PC-9 (cell line): ENCODE results near the gene HGD.

Source experiments
- EZH2 ChIP-seq: fragments of 200-600 bp; sonication (generic); IDR thresholded peaks from 2 replicates; pipeline ENCODE4 v1.8.0; 2017; ENCODE audit warnings: antibody characterized with exemption, low read depth
- TF ChIP-seq, protein P1 (sequence below): fragments of 200-600 bp; sonication (generic); conservative IDR thresholded peaks from 2 replicates; pipeline ENCODE4 v1.6.1; 2017; ENCODE audit warnings: mixed run types, antibody characterized with exemption, mild to moderate bottlenecking, moderate library complexity

DNA sequence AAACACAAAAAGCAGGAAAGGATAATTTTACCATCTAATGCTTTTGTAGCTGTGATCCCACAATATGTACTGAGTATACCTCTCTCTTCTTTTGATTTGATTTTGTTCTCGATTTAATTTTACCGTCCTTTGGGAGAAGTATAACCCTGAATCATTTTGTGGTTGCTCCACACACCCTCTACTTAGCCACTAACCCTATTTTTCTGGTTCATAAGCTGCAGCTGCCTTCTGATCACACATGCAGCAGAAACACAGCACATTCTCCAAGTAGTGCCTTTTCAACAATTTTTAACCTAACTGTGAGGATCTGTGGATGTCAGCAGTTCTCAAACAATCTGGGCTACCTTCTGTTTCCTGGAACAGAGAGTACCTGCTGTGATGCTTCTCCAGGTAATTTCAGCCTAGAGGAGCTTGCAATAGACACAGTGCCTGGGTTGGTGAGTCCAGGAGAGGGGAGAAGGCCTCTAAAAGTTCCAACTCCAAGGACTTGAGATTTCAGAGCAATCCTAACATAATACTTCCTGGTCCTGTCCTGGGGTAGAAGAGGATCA is 40.3 kb downstream of the HGD start:
- TF ChIP-seq, protein P1, sequence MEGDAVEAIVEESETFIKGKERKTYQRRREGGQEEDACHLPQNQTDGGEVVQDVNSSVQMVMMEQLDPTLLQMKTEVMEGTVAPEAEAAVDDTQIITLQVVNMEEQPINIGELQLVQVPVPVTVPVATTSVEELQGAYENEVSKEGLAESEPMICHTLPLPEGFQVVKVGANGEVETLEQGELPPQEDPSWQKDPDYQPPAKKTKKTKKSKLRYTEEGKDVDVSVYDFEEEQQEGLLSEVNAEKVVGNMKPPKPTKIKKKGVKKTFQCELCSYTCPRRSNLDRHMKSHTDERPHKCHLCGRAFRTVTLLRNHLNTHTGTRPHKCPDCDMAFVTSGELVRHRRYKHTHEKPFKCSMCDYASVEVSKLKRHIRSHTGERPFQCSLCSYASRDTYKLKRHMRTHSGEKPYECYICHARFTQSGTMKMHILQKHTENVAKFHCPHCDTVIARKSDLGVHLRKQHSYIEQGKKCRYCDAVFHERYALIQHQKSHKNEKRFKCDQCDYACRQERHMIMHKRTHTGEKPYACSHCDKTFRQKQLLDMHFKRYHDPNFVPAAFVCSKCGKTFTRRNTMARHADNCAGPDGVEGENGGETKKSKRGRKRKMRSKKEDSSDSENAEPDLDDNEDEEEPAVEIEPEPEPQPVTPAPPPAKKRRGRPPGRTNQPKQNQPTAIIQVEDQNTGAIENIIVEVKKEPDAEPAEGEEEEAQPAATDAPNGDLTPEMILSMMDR, result no peak
- no peak for TF ChIP-seq EZH2
